ENCODE results near the gene RALGAPA1. TPM values are rescaled to one million over a fixed set of nuclear protein-coding genes. Genes with fewer than 3 reads are reported as not detected.

The RALGAPA1 gene
- total and polyA plus RNA-seq, 9 of the 15 experiments (the other 6 are each of a cell fraction or from before 2014, with no cell fraction given) = 2.5 to 16.3 (median 6.2) TPM

DNA sequence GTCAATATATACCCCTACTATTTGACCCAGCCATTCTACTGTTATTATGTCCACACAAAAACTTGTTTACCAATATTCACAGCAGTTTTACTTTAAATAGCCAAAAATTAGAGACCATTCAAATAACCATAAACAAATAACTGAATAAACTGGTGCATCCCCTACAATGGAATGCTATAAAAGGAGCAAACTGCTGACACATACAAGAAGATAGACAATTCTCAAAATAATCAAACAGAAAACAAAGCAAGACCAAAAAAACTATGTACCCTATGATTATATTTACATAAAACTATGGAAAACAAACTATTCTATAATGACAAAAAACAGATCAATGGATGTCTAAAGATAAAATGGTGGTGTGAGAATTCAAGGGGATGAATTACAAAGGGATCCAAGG lies 54.4 kb downstream of the RALGAPA1 start (continued):
- TF ChIP-seq, protein P1, sequence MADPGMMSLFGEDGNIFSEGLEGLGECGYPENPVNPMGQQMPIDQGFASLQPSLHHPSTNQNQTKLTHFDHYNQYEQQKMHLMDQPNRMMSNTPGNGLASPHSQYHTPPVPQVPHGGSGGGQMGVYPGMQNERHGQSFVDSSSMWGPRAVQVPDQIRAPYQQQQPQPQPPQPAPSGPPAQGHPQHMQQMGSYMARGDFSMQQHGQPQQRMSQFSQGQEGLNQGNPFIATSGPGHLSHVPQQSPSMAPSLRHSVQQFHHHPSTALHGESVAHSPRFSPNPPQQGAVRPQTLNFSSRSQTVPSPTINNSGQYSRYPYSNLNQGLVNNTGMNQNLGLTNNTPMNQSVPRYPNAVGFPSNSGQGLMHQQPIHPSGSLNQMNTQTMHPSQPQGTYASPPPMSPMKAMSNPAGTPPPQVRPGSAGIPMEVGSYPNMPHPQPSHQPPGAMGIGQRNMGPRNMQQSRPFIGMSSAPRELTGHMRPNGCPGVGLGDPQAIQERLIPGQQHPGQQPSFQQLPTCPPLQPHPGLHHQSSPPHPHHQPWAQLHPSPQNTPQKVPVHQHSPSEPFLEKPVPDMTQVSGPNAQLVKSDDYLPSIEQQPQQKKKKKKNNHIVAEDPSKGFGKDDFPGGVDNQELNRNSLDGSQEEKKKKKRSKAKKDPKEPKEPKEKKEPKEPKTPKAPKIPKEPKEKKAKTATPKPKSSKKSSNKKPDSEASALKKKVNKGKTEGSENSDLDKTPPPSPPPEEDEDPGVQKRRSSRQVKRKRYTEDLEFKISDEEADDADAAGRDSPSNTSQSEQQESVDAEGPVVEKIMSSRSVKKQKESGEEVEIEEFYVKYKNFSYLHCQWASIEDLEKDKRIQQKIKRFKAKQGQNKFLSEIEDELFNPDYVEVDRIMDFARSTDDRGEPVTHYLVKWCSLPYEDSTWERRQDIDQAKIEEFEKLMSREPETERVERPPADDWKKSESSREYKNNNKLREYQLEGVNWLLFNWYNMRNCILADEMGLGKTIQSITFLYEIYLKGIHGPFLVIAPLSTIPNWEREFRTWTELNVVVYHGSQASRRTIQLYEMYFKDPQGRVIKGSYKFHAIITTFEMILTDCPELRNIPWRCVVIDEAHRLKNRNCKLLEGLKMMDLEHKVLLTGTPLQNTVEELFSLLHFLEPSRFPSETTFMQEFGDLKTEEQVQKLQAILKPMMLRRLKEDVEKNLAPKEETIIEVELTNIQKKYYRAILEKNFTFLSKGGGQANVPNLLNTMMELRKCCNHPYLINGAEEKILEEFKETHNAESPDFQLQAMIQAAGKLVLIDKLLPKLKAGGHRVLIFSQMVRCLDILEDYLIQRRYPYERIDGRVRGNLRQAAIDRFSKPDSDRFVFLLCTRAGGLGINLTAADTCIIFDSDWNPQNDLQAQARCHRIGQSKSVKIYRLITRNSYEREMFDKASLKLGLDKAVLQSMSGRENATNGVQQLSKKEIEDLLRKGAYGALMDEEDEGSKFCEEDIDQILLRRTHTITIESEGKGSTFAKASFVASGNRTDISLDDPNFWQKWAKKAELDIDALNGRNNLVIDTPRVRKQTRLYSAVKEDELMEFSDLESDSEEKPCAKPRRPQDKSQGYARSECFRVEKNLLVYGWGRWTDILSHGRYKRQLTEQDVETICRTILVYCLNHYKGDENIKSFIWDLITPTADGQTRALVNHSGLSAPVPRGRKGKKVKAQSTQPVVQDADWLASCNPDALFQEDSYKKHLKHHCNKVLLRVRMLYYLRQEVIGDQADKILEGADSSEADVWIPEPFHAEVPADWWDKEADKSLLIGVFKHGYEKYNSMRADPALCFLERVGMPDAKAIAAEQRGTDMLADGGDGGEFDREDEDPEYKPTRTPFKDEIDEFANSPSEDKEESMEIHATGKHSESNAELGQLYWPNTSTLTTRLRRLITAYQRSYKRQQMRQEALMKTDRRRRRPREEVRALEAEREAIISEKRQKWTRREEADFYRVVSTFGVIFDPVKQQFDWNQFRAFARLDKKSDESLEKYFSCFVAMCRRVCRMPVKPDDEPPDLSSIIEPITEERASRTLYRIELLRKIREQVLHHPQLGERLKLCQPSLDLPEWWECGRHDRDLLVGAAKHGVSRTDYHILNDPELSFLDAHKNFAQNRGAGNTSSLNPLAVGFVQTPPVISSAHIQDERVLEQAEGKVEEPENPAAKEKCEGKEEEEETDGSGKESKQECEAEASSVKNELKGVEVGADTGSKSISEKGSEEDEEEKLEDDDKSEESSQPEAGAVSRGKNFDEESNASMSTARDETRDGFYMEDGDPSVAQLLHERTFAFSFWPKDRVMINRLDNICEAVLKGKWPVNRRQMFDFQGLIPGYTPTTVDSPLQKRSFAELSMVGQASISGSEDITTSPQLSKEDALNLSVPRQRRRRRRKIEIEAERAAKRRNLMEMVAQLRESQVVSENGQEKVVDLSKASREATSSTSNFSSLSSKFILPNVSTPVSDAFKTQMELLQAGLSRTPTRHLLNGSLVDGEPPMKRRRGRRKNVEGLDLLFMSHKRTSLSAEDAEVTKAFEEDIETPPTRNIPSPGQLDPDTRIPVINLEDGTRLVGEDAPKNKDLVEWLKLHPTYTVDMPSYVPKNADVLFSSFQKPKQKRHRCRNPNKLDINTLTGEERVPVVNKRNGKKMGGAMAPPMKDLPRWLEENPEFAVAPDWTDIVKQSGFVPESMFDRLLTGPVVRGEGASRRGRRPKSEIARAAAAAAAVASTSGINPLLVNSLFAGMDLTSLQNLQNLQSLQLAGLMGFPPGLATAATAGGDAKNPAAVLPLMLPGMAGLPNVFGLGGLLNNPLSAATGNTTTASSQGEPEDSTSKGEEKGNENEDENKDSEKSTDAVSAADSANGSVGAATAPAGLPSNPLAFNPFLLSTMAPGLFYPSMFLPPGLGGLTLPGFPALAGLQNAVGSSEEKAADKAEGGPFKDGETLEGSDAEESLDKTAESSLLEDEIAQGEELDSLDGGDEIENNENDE (IDR thresholded peaks at IDR 0.05; ENCODE audit: low read depth, low read length) = no peak
- TF ChIP-seq ZNF764 (CRISPR knock-in tag; IDR thresholded peaks at IDR 0.05; ENCODE audit: low read depth) (no peak), PHB (CRISPR knock-in tag; IDR thresholded peaks at IDR 0.05) (no peak), HOXB6 (CRISPR knock-in tag; IDR thresholded peaks at IDR 0.05; ENCODE audit: borderline replicate concordance) (no peak), ZC3H4 (CRISPR knock-in tag; IDR thresholded peaks at IDR 0.05; ENCODE audit: borderline replicate concordance) (no peak), IRF2 (CRISPR knock-in tag; IDR thresholded peaks at IDR 0.05) (no peak), ZNF217 (CRISPR knock-in tag; IDR thresholded peaks at IDR 0.05) (no peak), ZNF311 (CRISPR knock-in tag; IDR thresholded peaks at IDR 0.05) (no peak), ZNF253 (CRISPR knock-in tag; conservative IDR thresholded peaks at IDR 0.05) (no peak), YBX1 (IDR thresholded peaks at IDR 0.05) (no peak), HDAC6 (IDR thresholded peaks at IDR 0.05; ENCODE audit: low read depth, low read length) (no peak)
- TF ChIP-seq, protein P2, sequence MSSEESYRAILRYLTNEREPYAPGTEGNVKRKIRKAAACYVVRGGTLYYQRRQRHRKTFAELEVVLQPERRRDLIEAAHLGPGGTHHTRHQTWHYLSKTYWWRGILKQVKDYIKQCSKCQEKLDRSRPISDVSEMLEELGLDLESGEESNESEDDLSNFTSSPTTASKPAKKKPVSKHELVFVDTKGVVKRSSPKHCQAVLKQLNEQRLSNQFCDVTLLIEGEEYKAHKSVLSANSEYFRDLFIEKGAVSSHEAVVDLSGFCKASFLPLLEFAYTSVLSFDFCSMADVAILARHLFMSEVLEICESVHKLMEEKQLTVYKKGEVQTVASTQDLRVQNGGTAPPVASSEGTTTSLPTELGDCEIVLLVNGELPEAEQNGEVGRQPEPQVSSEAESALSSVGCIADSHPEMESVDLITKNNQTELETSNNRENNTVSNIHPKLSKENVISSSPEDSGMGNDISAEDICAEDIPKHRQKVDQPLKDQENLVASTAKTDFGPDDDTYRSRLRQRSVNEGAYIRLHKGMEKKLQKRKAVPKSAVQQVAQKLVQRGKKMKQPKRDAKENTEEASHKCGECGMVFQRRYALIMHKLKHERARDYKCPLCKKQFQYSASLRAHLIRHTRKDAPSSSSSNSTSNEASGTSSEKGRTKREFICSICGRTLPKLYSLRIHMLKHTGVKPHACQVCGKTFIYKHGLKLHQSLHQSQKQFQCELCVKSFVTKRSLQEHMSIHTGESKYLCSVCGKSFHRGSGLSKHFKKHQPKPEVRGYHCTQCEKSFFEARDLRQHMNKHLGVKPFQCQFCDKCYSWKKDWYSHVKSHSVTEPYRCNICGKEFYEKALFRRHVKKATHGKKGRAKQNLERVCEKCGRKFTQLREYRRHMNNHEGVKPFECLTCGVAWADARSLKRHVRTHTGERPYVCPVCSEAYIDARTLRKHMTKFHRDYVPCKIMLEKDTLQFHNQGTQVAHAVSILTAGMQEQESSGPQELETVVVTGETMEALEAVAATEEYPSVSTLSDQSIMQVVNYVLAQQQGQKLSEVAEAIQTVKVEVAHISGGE (CRISPR knock-in tag; IDR thresholded peaks at IDR 0.05) = no peak
- TF ChIP-seq, protein P3, sequence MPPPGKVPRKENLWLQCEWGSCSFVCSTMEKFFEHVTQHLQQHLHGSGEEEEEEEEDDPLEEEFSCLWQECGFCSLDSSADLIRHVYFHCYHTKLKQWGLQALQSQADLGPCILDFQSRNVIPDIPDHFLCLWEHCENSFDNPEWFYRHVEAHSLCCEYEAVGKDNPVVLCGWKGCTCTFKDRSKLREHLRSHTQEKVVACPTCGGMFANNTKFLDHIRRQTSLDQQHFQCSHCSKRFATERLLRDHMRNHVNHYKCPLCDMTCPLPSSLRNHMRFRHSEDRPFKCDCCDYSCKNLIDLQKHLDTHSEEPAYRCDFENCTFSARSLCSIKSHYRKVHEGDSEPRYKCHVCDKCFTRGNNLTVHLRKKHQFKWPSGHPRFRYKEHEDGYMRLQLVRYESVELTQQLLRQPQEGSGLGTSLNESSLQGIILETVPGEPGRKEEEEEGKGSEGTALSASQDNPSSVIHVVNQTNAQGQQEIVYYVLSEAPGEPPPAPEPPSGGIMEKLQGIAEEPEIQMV (tag; conservative IDR thresholded peaks at IDR 0.05; ENCODE audit: low read depth) = no peak

All from K562 (cell line).